Measurements from ENCODE around the gene LRP1-AS. TPM values are rescaled to one million over a fixed set of nuclear protein-coding genes. Genes with fewer than 3 reads are reported as not detected.

The LRP1-AS gene
- total RNA-seq, 1 experiment from 2014 or later: not detected

DNA sequence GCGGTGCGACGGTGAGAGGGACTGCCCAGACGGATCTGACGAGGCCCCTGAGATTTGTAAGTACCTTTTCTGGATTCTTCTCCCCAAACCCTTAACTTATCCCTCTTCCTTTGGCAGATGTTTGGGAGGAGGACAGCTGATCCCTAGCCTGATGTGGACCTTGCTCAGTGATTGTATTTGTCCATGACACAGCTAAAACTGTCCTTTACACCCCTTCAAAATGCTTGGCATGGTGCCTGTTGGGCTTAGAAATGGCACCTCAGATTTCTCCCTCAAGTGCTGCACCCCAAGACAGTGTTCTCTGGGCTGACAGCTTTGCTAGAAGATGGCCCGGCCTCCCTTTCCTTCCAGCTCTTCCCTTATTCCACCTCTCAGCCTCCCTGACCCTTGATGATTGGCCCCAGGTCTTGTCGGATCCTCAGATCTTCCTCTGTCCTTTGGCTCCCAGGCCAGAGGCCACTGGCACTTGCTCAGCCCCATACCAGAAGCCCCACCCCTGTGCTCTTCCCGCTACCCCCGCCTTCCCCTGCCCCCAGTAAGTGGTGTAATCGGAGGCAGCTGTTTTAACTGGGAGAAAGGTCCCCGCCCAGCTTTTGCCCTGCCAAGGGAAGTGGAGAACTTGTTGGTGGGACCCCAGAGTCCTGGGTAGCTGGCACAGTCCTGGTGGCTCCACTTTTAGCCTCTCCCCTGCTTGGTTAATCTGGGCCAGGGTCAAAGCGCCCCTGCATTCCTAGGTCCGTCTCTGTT is 8.7 kb downstream of the LRP1-AS start:
- CTCF ChIA-PET: interaction anchor here (0.5 kb wide), 1 partner anchor 275 kb away, joined by 3 read pairs; no protein-coding TSS in a partner anchor
- no peak overlapping the region for H3K27ac ChIP-seq (ENCODE audit: low read length)
- no peaks in the 10 kb centered on the region for H3K9me3 ChIP-seq (ENCODE audit: control insufficient read depth, insufficient read depth, low read depth, low read length)
- intact Hi-C loops (cut with micrococcal nuclease; ENCODE audit: unreplicated experiment): no loop called here
- no peaks in the 10 kb centered on the region for H3K36me3 ChIP-seq (ENCODE audit: control insufficient read depth, insufficient read depth, low read length)
- H3K4me3 ChIP-seq (ENCODE audit: low read depth in 2 of 2, low read length in 2 of 2): no peak overlapping the region
- no peaks in the 10 kb centered on the region for H3K4me1 ChIP-seq (ENCODE audit: control insufficient read depth, insufficient read depth, low read length)
- no peak for ATAC-seq
- BruUV-seq (replicated peaks): no TSS peak
- no peaks in the 10 kb centered on the region for H3K27me3 ChIP-seq (ENCODE audit: control insufficient read depth, insufficient read depth, low read length)
- in situ Hi-C loops (cut with HindIII; ENCODE audit: low pct_unique_long_range_greater_than_20kb, low sequenced_read_pairs): no loop called here
- TF ChIP-seq TCF7L2 (IDR thresholded peaks at IDR 0.05; ENCODE audit: low read depth, low read length) (no peak), POLR2AphosphoS5 (IDR thresholded peaks at IDR 0.05; ENCODE audit: low read depth, low read length) (no peak), SIN3A (IDR thresholded peaks at IDR 0.05; ENCODE audit: borderline replicate concordance, insufficient read depth, low read depth, low read length) (no peak)
- TF ChIP-seq, protein P1, sequence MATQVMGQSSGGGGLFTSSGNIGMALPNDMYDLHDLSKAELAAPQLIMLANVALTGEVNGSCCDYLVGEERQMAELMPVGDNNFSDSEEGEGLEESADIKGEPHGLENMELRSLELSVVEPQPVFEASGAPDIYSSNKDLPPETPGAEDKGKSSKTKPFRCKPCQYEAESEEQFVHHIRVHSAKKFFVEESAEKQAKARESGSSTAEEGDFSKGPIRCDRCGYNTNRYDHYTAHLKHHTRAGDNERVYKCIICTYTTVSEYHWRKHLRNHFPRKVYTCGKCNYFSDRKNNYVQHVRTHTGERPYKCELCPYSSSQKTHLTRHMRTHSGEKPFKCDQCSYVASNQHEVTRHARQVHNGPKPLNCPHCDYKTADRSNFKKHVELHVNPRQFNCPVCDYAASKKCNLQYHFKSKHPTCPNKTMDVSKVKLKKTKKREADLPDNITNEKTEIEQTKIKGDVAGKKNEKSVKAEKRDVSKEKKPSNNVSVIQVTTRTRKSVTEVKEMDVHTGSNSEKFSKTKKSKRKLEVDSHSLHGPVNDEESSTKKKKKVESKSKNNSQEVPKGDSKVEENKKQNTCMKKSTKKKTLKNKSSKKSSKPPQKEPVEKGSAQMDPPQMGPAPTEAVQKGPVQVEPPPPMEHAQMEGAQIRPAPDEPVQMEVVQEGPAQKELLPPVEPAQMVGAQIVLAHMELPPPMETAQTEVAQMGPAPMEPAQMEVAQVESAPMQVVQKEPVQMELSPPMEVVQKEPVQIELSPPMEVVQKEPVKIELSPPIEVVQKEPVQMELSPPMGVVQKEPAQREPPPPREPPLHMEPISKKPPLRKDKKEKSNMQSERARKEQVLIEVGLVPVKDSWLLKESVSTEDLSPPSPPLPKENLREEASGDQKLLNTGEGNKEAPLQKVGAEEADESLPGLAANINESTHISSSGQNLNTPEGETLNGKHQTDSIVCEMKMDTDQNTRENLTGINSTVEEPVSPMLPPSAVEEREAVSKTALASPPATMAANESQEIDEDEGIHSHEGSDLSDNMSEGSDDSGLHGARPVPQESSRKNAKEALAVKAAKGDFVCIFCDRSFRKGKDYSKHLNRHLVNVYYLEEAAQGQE (IDR thresholded peaks at IDR 0.05; ENCODE audit: insufficient read depth in 1 of 2, low read depth in 2 of 2, low read length in 1 of 2): no peak
- TF ChIP-seq, protein P2, sequence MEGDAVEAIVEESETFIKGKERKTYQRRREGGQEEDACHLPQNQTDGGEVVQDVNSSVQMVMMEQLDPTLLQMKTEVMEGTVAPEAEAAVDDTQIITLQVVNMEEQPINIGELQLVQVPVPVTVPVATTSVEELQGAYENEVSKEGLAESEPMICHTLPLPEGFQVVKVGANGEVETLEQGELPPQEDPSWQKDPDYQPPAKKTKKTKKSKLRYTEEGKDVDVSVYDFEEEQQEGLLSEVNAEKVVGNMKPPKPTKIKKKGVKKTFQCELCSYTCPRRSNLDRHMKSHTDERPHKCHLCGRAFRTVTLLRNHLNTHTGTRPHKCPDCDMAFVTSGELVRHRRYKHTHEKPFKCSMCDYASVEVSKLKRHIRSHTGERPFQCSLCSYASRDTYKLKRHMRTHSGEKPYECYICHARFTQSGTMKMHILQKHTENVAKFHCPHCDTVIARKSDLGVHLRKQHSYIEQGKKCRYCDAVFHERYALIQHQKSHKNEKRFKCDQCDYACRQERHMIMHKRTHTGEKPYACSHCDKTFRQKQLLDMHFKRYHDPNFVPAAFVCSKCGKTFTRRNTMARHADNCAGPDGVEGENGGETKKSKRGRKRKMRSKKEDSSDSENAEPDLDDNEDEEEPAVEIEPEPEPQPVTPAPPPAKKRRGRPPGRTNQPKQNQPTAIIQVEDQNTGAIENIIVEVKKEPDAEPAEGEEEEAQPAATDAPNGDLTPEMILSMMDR (IDR thresholded peaks at IDR 0.05): no peak
- DNase-seq (ENCODE audit: low read depth, low spot score): no peak
- POLR2A ChIA-PET: interaction anchor here (0.7 kb wide), 1 partner anchor 11 kb away, joined by 3 read pairs; the partner anchor contains the start of gene LRP1

DNA sequence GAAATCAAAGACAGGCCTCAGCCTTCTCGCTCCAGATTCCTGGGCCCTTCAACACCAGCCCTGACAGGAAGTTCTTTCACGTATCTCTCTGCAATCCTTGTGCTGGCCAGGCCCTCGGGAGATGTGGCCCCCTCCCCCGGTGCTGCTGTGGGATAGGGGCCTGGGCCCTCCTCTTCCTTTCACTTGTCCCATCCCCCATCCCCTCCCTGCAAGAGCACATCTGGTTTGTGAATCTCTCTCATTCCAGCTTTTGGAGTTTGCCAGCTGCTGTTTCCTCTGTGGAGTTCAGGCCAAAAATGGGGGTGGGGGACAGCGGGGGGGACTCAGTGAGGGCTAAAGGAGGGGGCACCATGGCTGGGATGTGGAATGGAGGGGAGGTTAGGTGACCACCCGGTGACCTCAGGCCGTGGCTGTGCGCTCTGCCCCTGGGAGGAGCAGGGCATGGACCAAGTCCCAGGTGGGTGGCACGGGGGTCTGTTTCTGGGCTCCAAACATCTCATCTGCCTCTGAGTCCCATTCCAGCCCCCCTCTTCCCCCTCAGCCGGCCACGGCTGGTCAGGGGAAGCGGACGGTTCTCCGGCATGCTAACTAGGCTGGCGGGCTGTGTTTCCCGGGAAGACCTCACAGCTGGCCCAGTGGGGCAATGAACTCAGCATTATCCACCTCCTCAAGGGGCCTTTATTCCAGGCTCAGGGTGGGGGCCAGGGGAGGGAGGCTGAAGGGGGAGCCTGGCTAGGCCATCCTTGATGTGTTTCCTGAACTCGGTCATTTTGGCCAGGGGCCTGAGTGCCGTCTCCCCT is 11.7 kb downstream of the LRP1-AS start:
- Histone ChIP-seq H3K27me3 (ENCODE audit: control insufficient read depth, insufficient read depth, low read length) (no peaks in the 10 kb centered on the region), H3K9me3 (ENCODE audit: control insufficient read depth, insufficient read depth, low read depth, low read length) (no peaks in the 10 kb centered on the region), H3K4me1 (ENCODE audit: control insufficient read depth, insufficient read depth, low read length) (0 out of 2 replicates have a peak, but pooled peaks cover 2% of the 10 kb centered on the region), H3K4me3 (ENCODE audit: low read depth in 2 of 2, low read length in 2 of 2) (no peak overlapping the region), H3K27ac (ENCODE audit: low read length) (no peak overlapping the region), H3K36me3 (ENCODE audit: control insufficient read depth, insufficient read depth, low read length) (no peaks in the 10 kb centered on the region)
- DNase-seq (ENCODE audit: low read depth, low spot score): no peak
- ChIA-PET POLR2A (no interaction called here), CTCF (no interaction called here)
- TF ChIP-seq TCF7L2 (IDR thresholded peaks at IDR 0.05; ENCODE audit: low read depth, low read length): no peak
- TF ChIP-seq, protein P1 (IDR thresholded peaks at IDR 0.05; ENCODE audit: insufficient read depth in 1 of 2, low read depth in 2 of 2, low read length in 1 of 2): no peak
- TF ChIP-seq SIN3A (IDR thresholded peaks at IDR 0.05; ENCODE audit: borderline replicate concordance, insufficient read depth, low read depth, low read length): no peak
- no peak for TF ChIP-seq POLR2AphosphoS5 (IDR thresholded peaks at IDR 0.05; ENCODE audit: low read depth, low read length)
- TF ChIP-seq, protein P2 (IDR thresholded peaks at IDR 0.05): no peak
- intact Hi-C loops (cut with micrococcal nuclease; ENCODE audit: unreplicated experiment) (no loop called here), in situ Hi-C loops (cut with HindIII; ENCODE audit: low pct_unique_long_range_greater_than_20kb, low sequenced_read_pairs) (no loop called here)
- BruUV-seq (replicated peaks): no TSS peak
- ATAC-seq: no peak
